SK-N-SH (cell line): ENCODE measurements around the gene TOMM70. TPM values are rescaled to one million over a fixed set of nuclear protein-coding genes. Genes with fewer than 3 reads are reported as not detected.

Experiments used
- CTCF ChIA-PET: fragments of 300-600, 350-600 bp; formaldehyde crosslinking; extraction: SDS; loops from one replicate; lab custom pipeline; 2021; lab: Yijun Ruan, JAX
- POLR2A ChIA-PET: fragments of 350-600 bp; sonication (Branson Sonifier 250); formaldehyde crosslinking; extraction: SDS; loops from one replicate; lab custom pipeline; 2020; ENCODE audit warnings: antibody characterized with exemption, inconsistent platforms; lab: Yijun Ruan, JAX
- DNase-seq: peaks from one replicate; pipeline ENCODE4 v3.0.0; 2012
- H2AFZ ChIP-seq: fragments of 200-600 bp; sonication (generic); 2 replicates; pipeline ENCODE4 v1.8.1; 2016; ENCODE audit warnings: antibody characterized with exemption, mild to moderate bottlenecking, low read depth
- H3F3A ChIP-seq: fragments of 200-600 bp; sonication (generic); replicated peaks from 2 replicates; pipeline ENCODE3; 2016; ENCODE audit warnings: antibody characterized with exemption, mild to moderate bottlenecking; ENCODE audit not compliant: insufficient read depth
- H3K27ac ChIP-seq, 2 experiments: fragments of 200-500 bp in 1 of 2; fragments of 200-600 bp in 1 of 2; sonication (Bioruptor generic) in 1 of 2; sonication (generic), shearing (Covaris generic) in 1 of 2; 2 replicates each; pipeline versions ENCODE4 v1.5.1 to v1.6.1; 2014 to 2016; ENCODE audit warnings: low read depth in 2 of 2, inconsistent platforms in 1 of 2, low read length in 1 of 2, mild to moderate bottlenecking in 1 of 2, mixed read lengths in 1 of 2
- H3K27me3 ChIP-seq: fragments of 200-600 bp; sonication (generic), shearing (Covaris generic); 2 replicates; pipeline ENCODE4 v1.6.1; 2016; ENCODE audit warnings: mixed run types; ENCODE audit not compliant: insufficient read depth
- H3K36me3 ChIP-seq, 2 experiments: fragments of 200-500 bp in 1 of 2; fragments of 200-600 bp in 1 of 2; sonication (Bioruptor generic) in 1 of 2; sonication (generic) in 1 of 2; replicated peaks in 1 of 2; 2 replicates each; pipeline versions ENCODE3 to v1.5.1; 2014 to 2016; ENCODE audit warnings: low read length in 1 of 2, mild to moderate bottlenecking in 1 of 2; ENCODE audit not compliant: insufficient read depth in 2 of 2, control insufficient read depth in 1 of 2
- H3K4me1 ChIP-seq, 2 experiments: fragments of 200-500 bp in 1 of 2; fragments of 200-600 bp in 1 of 2; sonication (Bioruptor generic) in 1 of 2; sonication (generic), shearing (Covaris generic) in 1 of 2; 2 replicates each; pipeline versions ENCODE4 v1.5.1 to v1.6.1; 2014 to 2016; ENCODE audit warnings: low read depth in 1 of 2, low read length in 1 of 2, mixed run types in 1 of 2; ENCODE audit not compliant: insufficient read depth in 2 of 2, control insufficient read depth in 1 of 2
- H3K4me2 ChIP-seq: fragments of 200-600 bp; sonication (generic), shearing (Covaris generic); 2 replicates; pipeline ENCODE4 v1.6.1; 2017; ENCODE audit warnings: mixed run types
- H3K4me3 ChIP-seq, 2 experiments: fragments of 200-500 bp in 1 of 2; fragments of 200-600 bp in 1 of 2; sonication (Bioruptor generic) in 1 of 2; sonication (generic), shearing (Covaris generic) in 1 of 2; 2 replicates each; pipeline versions ENCODE4 v1.5.1 to v1.8.1; 2014 to 2016; ENCODE audit warnings: low read depth in 2 of 2, inconsistent platforms in 1 of 2, low read length in 1 of 2, mild to moderate bottlenecking in 1 of 2, mixed read lengths in 1 of 2, moderate library complexity in 1 of 2
- H3K79me2 ChIP-seq: fragments of 200-600 bp; sonication (generic); 2 replicates; pipeline ENCODE4 v1.8.1; 2017; ENCODE audit warnings: mild to moderate bottlenecking; ENCODE audit not compliant: insufficient read depth
- H3K9ac ChIP-seq: fragments of 200-600 bp; sonication (generic); 2 replicates; pipeline ENCODE4 v1.6.1; 2017; ENCODE audit warnings: mixed run types
- H3K9me2 ChIP-seq: fragments of 200-600 bp; sonication (generic); 2 replicates; pipeline ENCODE4 v1.6.1; 2017; ENCODE audit warnings: mixed run types
- H3K9me3 ChIP-seq: fragments of 200-600 bp; sonication (generic); 2 replicates; pipeline ENCODE4 v1.6.1; 2017; ENCODE audit warnings: mixed run types, mild to moderate bottlenecking, moderate library complexity
- H4K20me1 ChIP-seq: fragments of 200-600 bp; sonication (generic); 2 replicates; pipeline ENCODE4 v1.6.1; 2017; ENCODE audit warnings: mild to moderate bottlenecking, mixed run types; ENCODE audit not compliant: insufficient read depth
- EP300 ChIP-seq, 2 experiments: IDR thresholded peaks; 2 replicates each; pipeline versions ENCODE4 v1.4.0 to v1.6.1; 2012; ENCODE audit warnings: borderline replicate concordance in 1 of 2, low read depth in 1 of 2, low read length in 1 of 2
- FOXJ3 ChIP-seq: sonication (generic); formaldehyde crosslinking; IDR thresholded peaks from 2 replicates; pipeline ENCODE4 v1.5.1; 2020; ENCODE audit warnings: mild to moderate bottlenecking, missing genetic modification reagents
- GABPA ChIP-seq: IDR thresholded peaks from 2 replicates; pipeline ENCODE4 v1.4.0; 2012; ENCODE audit warnings: low read depth, mild to moderate bottlenecking
- GATA2 ChIP-seq: sonication (generic); formaldehyde crosslinking; IDR thresholded peaks from 2 replicates; pipeline ENCODE4 v1.5.0; 2020; ENCODE audit warnings: mild to moderate bottlenecking, missing genetic modification reagents
- JUND ChIP-seq: IDR thresholded peaks from 2 replicates; pipeline ENCODE4 v1.4.0; 2012
- MAX ChIP-seq: IDR thresholded peaks from 2 replicates; pipeline ENCODE4 v1.4.0; 2012; ENCODE audit warnings: low read depth
- MXI1 ChIP-seq: IDR thresholded peaks from 2 replicates; pipeline ENCODE4 v1.6.1; 2012; ENCODE audit warnings: mild to moderate bottlenecking, low read depth, low read length, improper control_type of control experiment
- PBX3 ChIP-seq: IDR thresholded peaks from 2 replicates; pipeline ENCODE4; 2012
- POLR2AphosphoS5 ChIP-seq: IDR thresholded peaks from 2 replicates; pipeline ENCODE4 v1.6.1; 2012; ENCODE audit warnings: low read depth, low read length
- RAD21 ChIP-seq: IDR thresholded peaks from 2 replicates; pipeline ENCODE4 v1.6.1; 2012; ENCODE audit warnings: mild to moderate bottlenecking, low read length
- RXRA ChIP-seq: IDR thresholded peaks from 2 replicates; pipeline ENCODE4 v1.4.0; 2012; ENCODE audit warnings: low read depth, mild to moderate bottlenecking, borderline replicate concordance
- SIN3A ChIP-seq: IDR thresholded peaks from 2 replicates; pipeline ENCODE4 v1.6.1; 2012; ENCODE audit warnings: low read depth, mild to moderate bottlenecking, low read length, moderate library complexity, borderline replicate concordance
- SMC3 ChIP-seq: IDR thresholded peaks from 2 replicates; pipeline ENCODE4 v1.6.1; 2012; ENCODE audit warnings: low read depth, low read length, improper control_type of control experiment
- TCF12 ChIP-seq: IDR thresholded peaks from 2 replicates; pipeline ENCODE4 v1.4.0; 2012
- ZBTB33 ChIP-seq: IDR thresholded peaks from 2 replicates; pipeline ENCODE4 v1.4.0; 2012; ENCODE audit warnings: low read depth, borderline replicate concordance
- WGBS: methylation state at CpG from one replicate; pipeline ENCODE4 v1.1.6; 2017; ENCODE audit warnings: low lambda C conversion rate; 5-methylcytosine and 5-hydroxymethylcytosine counted together
- polyA plus RNA-seq, 3 experiments: library from polyadenylated mRNA; depleted of rRNA; stranded (reverse); fragments of >200 nt; gene quantifications; 2 replicates each; pipeline ENCODE4 v1.2.3, GENCODE V29; 2012
- TF ChIP-seq, protein P1 (sequence below): fragments of 150-350 bp; IDR thresholded peaks from 2 replicates; pipeline ENCODE4 v1.6.1; 2017; ENCODE audit warnings: antibody characterized with exemption, low read length, low read depth, borderline replicate concordance
- TF ChIP-seq, protein P2 (sequence below): fragments of 200-600 bp; sonication (generic); IDR thresholded peaks from 2 replicates; pipeline ENCODE4 v1.6.1; 2017; ENCODE audit warnings: antibody characterized with exemption, mild to moderate bottlenecking, moderate library complexity
- TF ChIP-seq, protein P3 (sequence below): fragments of 150-350 bp; IDR thresholded peaks from 2 replicates; pipeline ENCODE4 v1.6.1; 2016; ENCODE audit warnings: mild to moderate bottlenecking, low read depth, low read length

The TOMM70 gene
- polyA plus RNA-seq, 1 of the 3 experiments (the other 2 are of a cell fraction): 17.4 TPM

DNA sequence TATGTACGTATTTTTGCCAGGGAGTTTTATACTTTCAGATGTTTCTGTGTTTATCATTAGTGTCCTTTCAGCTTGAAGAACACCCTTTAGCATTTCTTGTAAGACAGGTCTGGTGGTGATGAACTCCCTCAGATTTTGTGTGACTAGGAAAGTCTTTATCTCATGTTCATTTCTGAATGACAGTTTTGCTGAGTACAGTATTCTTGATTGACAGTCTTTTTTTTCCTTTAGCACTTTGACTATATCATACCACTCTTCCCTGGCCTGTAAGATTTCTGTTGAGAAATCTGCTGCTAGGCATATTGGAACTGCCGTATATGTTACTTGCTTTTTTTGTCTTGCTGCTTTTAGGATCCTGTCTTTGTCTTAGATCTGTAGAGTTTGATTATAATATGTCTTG lies 6.3 kb upstream of the TOMM70 start:
- H3K4me1 ChIP-seq: peaks cover 0 to 4% of the 10 kb centered on the region in 2 experiments; a peak in 2 of 4 replicates
- CTCF ChIA-PET: no interaction called here
- H3F3A ChIP-seq: no peaks in the 10 kb centered on the region
- DNase-seq: no peak
- 98% methylated on average over 2 of the region's 2 CpGs for WGBS
- H3K27ac ChIP-seq: no peak overlapping the region
- peaks cover 6% of the 10 kb centered on the region for H3K9me3 ChIP-seq
- POLR2A ChIA-PET: no interaction called here
- no peak overlapping the region for H3K4me2 ChIP-seq
- H3K9ac ChIP-seq: no peak overlapping the region
- no peaks in the 10 kb centered on the region for H3K9me2 ChIP-seq
- no peak overlapping the region for H3K4me3 ChIP-seq
- peaks cover 0 to 24% of the 10 kb centered on the region in 2 experiments for H3K36me3 ChIP-seq
- H2AFZ ChIP-seq: no peak overlapping the region
- peaks cover 57% of the 10 kb centered on the region for H3K79me2 ChIP-seq
- H3K27me3 ChIP-seq: no peaks in the 10 kb centered on the region
- no peaks in the 10 kb centered on the region for H4K20me1 ChIP-seq
- TF ChIP-seq EP300 (IDR thresholded peaks at IDR 0.05; ENCODE audit: borderline replicate concordance in 1 of 2, low read depth in 1 of 2, low read length in 1 of 2) (no peak), SIN3A (no peak)
- TF ChIP-seq, protein P1, sequence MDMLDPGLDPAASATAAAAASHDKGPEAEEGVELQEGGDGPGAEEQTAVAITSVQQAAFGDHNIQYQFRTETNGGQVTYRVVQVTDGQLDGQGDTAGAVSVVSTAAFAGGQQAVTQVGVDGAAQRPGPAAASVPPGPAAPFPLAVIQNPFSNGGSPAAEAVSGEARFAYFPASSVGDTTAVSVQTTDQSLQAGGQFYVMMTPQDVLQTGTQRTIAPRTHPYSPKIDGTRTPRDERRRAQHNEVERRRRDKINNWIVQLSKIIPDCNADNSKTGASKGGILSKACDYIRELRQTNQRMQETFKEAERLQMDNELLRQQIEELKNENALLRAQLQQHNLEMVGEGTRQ: no peak

- TF ChIP-seq GABPA (no peak), MXI1 (no peak), JUND (no peak), ZBTB33 (no peak), RAD21 (no peak), FOXJ3 (no peak), MAX (no peak), EP300 (IDR thresholded peaks at IDR 0.05; ENCODE audit: borderline replicate concordance in 1 of 2, low read depth in 1 of 2, low read length in 1 of 2) (no peak), PBX3 (no peak), TCF12 (no peak), POLR2AphosphoS5 (no peak), RXRA (no peak), SMC3 (no peak), GATA2 (no peak), SIN3A (no peak)
- TF ChIP-seq, protein P2, sequence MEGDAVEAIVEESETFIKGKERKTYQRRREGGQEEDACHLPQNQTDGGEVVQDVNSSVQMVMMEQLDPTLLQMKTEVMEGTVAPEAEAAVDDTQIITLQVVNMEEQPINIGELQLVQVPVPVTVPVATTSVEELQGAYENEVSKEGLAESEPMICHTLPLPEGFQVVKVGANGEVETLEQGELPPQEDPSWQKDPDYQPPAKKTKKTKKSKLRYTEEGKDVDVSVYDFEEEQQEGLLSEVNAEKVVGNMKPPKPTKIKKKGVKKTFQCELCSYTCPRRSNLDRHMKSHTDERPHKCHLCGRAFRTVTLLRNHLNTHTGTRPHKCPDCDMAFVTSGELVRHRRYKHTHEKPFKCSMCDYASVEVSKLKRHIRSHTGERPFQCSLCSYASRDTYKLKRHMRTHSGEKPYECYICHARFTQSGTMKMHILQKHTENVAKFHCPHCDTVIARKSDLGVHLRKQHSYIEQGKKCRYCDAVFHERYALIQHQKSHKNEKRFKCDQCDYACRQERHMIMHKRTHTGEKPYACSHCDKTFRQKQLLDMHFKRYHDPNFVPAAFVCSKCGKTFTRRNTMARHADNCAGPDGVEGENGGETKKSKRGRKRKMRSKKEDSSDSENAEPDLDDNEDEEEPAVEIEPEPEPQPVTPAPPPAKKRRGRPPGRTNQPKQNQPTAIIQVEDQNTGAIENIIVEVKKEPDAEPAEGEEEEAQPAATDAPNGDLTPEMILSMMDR: no peak
- TF ChIP-seq, protein P1: no peak
- TF ChIP-seq, protein P3, sequence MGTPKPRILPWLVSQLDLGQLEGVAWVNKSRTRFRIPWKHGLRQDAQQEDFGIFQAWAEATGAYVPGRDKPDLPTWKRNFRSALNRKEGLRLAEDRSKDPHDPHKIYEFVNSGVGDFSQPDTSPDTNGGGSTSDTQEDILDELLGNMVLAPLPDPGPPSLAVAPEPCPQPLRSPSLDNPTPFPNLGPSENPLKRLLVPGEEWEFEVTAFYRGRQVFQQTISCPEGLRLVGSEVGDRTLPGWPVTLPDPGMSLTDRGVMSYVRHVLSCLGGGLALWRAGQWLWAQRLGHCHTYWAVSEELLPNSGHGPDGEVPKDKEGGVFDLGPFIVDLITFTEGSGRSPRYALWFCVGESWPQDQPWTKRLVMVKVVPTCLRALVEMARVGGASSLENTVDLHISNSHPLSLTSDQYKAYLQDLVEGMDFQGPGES: no peak
- ChIA-PET CTCF (interaction anchor here (2.1 to 2.5 kb wide), 2 partner anchors 11 to 59 kb away, joined by 8 to 10 read pairs; no protein-coding TSS in a partner anchor), POLR2A (no interaction called here)
- DNase-seq: no peak
- Histone ChIP-seq H3K9me3 (peaks cover 6% of the 10 kb centered on the region), H3K4me2 (peak overlapping the region; percentile 89; the same call in 1 of the 2 replicates), H3K4me3 (no peak overlapping the region), H3F3A (peaks cover 3% of the 10 kb centered on the region), H3K79me2 (peaks cover 79% of the 10 kb centered on the region), H3K4me1 (peaks cover 0 to 10% of the 10 kb centered on the region in 2 experiments; a peak in 2 of 4 replicates), H3K36me3 (peaks cover 0 to 24% of the 10 kb centered on the region in 2 experiments), H4K20me1 (peaks cover under 1% of the 10 kb centered on the region; the same call in 1 of the 2 replicates), H3K27ac (peak overlapping the region in 1 of 2 experiments; percentile 8; a peak in 1 of 4 replicates), H3K27me3 (no peaks in the 10 kb centered on the region), H3K9me2 (no peaks in the 10 kb centered on the region), H2AFZ (no peak overlapping the region; the same call in 1 of the 2 replicates), H3K9ac (no peak overlapping the region)
- 90% methylated on average over 1 of the region's 1 CpG for WGBS
Measured at GRCh38 chr3:100404250-100404548, 3.3 kb upstream of the TOMM70 start.
